ENCODE data around the gene WDR7.

Gene WDR7

GRCh38 chr18:56659111-56659510 lies 8.0 kb downstream of the WDR7 start:
- no peak for TF ChIP-seq CTCF (conservative IDR thresholded peaks at IDR 0.05)
- no peak overlapping the region for H3K27ac ChIP-seq

GRCh38 chr18:56660655-56661054 lies 9.5 kb downstream of the WDR7 start:
- TF ChIP-seq CTCF (conservative IDR thresholded peaks at IDR 0.05), result no peak

GRCh38 chr18:56661360-56662062 lies 10.4 kb downstream of the WDR7 start:
- no peak for TF ChIP-seq CTCF (conservative IDR thresholded peaks at IDR 0.05)

More at GRCh38 chr18:56660655-56661054, 9.5 kb downstream of the WDR7 start:
- peak overlapping the region; percentile 77 for H3K27ac ChIP-seq

GRCh38 chr18:56662063-56662408 lies 10.9 kb downstream of the WDR7 start:
- H3K27ac ChIP-seq, result peak overlapping the region; percentile 77
- TF ChIP-seq CTCF (conservative IDR thresholded peaks at IDR 0.05), result no peak

More at GRCh38 chr18:56661360-56662062, 10.4 kb downstream of the WDR7 start:
- peak overlapping the region; percentile 77 for H3K27ac ChIP-seq

GRCh38 chr18:56662502-56662901 lies 11.3 kb downstream of the WDR7 start:
- peak overlapping the region; percentile 77 for H3K27ac ChIP-seq
- no peak for TF ChIP-seq CTCF (conservative IDR thresholded peaks at IDR 0.05)

GRCh38 chr18:56662902-56663301 lies 11.7 kb downstream of the WDR7 start:
- H3K27ac ChIP-seq, result peak overlapping the region; percentile 77
- no peak for TF ChIP-seq CTCF (conservative IDR thresholded peaks at IDR 0.05)

GRCh38 chr18:56672391-56672790 lies 21.2 kb downstream of the WDR7 start:
- TF ChIP-seq CTCF (conservative IDR thresholded peaks at IDR 0.05), result no peak
- no peak overlapping the region for H3K27ac ChIP-seq

Measured in VCaP (cell line).